H1 (cell line): ENCODE results near the gene GLTP. TPM values are rescaled to one million over a fixed set of nuclear protein-coding genes. Genes with fewer than 3 reads are reported as not detected.

ENCODE experiments used
- GABPA ChIP-seq: IDR thresholded peaks from 2 replicates; pipeline ENCODE4 v1.6.1; 2011; ENCODE audit warnings: mild to moderate bottlenecking, low read length, moderate library complexity, borderline replicate concordance; ENCODE audit not compliant: insufficient read depth
- polyA plus RNA-seq, 7 experiments: library from polyadenylated mRNA; depleted of rRNA in 3 of 7; stranded (reverse) in 5 of 7; unstranded in 2 of 7; fragments of >200 nt in 5 of 7; fragments of 200-250 nt in 2 of 7; gene quantifications; 1 replicate in 5 of 7; 2 replicates in 1 of 7; 4 replicates in 1 of 7; pipeline versions ENCODE4 v1.2.1 to v1.2.3, GENCODE V29; 2011 to 2013; ENCODE audit warnings: missing spikeins in 2 of 7, mixed read lengths in 2 of 7
- total RNA-seq: library from RNA; stranded (reverse); fragmentation: NEBNext Ultra II Directional; extraction: Animal tissue kit (Norgen Biotek cat#: 25700); gene quantifications from 2 replicates; pipeline ENCODE4 v1.2.1, GENCODE V29; 2021
- TF ChIP-seq, protein P1 (sequence below), 3 experiments: IDR thresholded peaks; 1 replicate in 2 of 3; 2 replicates in 1 of 3; pipeline versions ENCODE4 v1.5.1 to v1.6.1; 2011; ENCODE audit warnings: low read length in 3 of 3, mild to moderate bottlenecking in 3 of 3, inconsistent platforms in 2 of 3, low read depth in 1 of 3, moderate library complexity in 1 of 3; ENCODE audit not compliant: insufficient read depth in 1 of 3; ENCODE audit errors: control extremely low read depth in 1 of 3

Gene GLTP
- total and polyA plus RNA-seq, 2 of the 8 experiments (the other 6 are each of a cell fraction or from before 2014, with no cell fraction given) = 9.8 to 26.1 TPM

DNA sequence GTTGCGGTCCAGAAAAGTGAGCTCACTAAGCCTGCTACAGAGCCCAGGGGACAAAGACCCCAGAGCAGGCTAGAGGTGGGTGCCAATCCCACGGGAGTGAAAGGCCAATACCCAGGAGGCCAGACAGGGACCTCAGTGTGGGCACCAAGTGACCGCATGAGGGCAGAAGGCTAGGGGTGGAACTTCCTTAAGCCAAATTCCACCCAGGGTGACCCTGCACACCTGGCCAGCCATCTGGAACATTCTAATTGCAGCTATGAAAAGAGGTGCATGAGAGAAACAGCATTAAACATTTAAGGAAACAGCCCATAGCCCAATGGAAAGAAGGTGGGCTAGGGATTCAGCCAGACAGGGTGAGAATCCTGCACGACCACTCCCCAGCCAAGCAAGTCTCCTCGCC is 19.4 kb downstream of the GLTP start (continued):
- TF ChIP-seq, protein P1, sequence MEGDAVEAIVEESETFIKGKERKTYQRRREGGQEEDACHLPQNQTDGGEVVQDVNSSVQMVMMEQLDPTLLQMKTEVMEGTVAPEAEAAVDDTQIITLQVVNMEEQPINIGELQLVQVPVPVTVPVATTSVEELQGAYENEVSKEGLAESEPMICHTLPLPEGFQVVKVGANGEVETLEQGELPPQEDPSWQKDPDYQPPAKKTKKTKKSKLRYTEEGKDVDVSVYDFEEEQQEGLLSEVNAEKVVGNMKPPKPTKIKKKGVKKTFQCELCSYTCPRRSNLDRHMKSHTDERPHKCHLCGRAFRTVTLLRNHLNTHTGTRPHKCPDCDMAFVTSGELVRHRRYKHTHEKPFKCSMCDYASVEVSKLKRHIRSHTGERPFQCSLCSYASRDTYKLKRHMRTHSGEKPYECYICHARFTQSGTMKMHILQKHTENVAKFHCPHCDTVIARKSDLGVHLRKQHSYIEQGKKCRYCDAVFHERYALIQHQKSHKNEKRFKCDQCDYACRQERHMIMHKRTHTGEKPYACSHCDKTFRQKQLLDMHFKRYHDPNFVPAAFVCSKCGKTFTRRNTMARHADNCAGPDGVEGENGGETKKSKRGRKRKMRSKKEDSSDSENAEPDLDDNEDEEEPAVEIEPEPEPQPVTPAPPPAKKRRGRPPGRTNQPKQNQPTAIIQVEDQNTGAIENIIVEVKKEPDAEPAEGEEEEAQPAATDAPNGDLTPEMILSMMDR (IDR thresholded peaks at IDR 0.05; ENCODE audit: control extremely low read depth in 1 of 3, insufficient read depth in 1 of 3, low read depth in 1 of 3, low read length in 3 of 3) = no peak
- no peak for TF ChIP-seq GABPA
